Caco-2 (cell line): ENCODE measurements around the gene CCDC134. TPM values are rescaled to one million over a fixed set of nuclear protein-coding genes. Genes with fewer than 3 reads are reported as not detected.

Experiments used
- BruUV-seq: library from RNA; stranded (reverse); fragments of 400-500 nt; replicated peaks from 2 replicates; lab custom pipeline; 2021; lab: Mats Ljungman, UMichigan
- CTCF ChIA-PET: fragments of 300-600 bp; sonication (Branson Sonifier 250); formaldehyde crosslinking; loops from one replicate; lab custom pipeline; 2022; ENCODE audit warnings: antibody characterized with exemption; lab: Charles Lee
- POLR2A ChIA-PET: fragments of 300-600 bp; sonication (Branson Sonifier 250); formaldehyde crosslinking; loops from one replicate; lab custom pipeline; 2022; ENCODE audit warnings: antibody characterized with exemption; lab: Charles Lee
- DNase-seq, 2 experiments: peaks; one replicate each; pipeline versions ENCODE4 v3.0.0 to v3.0.0-alpha.2; 2020 to 2022
- H3K27me3 ChIP-seq: replicated peaks from 2 replicates; pipeline ENCODE4 v1.6.0; 2011; ENCODE audit warnings: low read length; ENCODE audit not compliant: control insufficient read depth, insufficient read depth
- H3K36me3 ChIP-seq: 2 replicates; pipeline ENCODE4 v1.5.1; 2011; ENCODE audit warnings: low read length; ENCODE audit not compliant: control insufficient read depth, insufficient read depth
- H3K4me1 ChIP-seq: fragments of 250-450 bp; sonication (Bioruptor Pico); 2 replicates; pipeline ENCODE4 v1.5.1; 2020; ENCODE audit warnings: mild to moderate bottlenecking
- H3K4me3 ChIP-seq: 2 replicates; pipeline ENCODE4 v1.5.1; 2011; ENCODE audit warnings: low read depth, mild to moderate bottlenecking, control low read depth, low read length
- H3K9me3 ChIP-seq: fragments of 250-450 bp; sonication (Bioruptor Pico); 2 replicates; pipeline ENCODE4 v1.5.1; 2020; ENCODE audit warnings: mild to moderate bottlenecking, moderate library complexity
- H3K27ac Mint-ChIP-seq: one replicate; pipeline ENCODE4 v1.8.0; 2022; ENCODE audit warnings: mixed read lengths; ENCODE audit not compliant: unreplicated experiment
- H3K27me3 Mint-ChIP-seq: one replicate; pipeline ENCODE4 v1.8.0; 2022; ENCODE audit warnings: mixed read lengths; ENCODE audit not compliant: insufficient read depth, unreplicated experiment
- H3K36me3 Mint-ChIP-seq: one replicate; pipeline ENCODE4 v1.8.0; 2022; ENCODE audit warnings: mild to moderate bottlenecking, mixed read lengths; ENCODE audit not compliant: insufficient read depth, unreplicated experiment
- H3K4me1 Mint-ChIP-seq: one replicate; pipeline ENCODE4 v1.8.0; 2022; ENCODE audit warnings: low read depth, mixed read lengths; ENCODE audit not compliant: unreplicated experiment
- H3K4me3 Mint-ChIP-seq: one replicate; pipeline ENCODE4 v1.8.0; 2022; ENCODE audit warnings: mild to moderate bottlenecking, moderate library complexity, mixed read lengths; ENCODE audit not compliant: unreplicated experiment
- H3K9me3 Mint-ChIP-seq: one replicate; pipeline ENCODE4 v1.8.0; 2022; ENCODE audit warnings: mixed read lengths; ENCODE audit not compliant: unreplicated experiment
- CTCF ChIP-seq, 2 experiments: fragments of 200-600 bp in 1 of 2; IDR thresholded peaks; 1 replicate in 1 of 2; 2 replicates in 1 of 2; pipeline versions ENCODE4 v1.5.1 to v1.8.0; 2011 to 2022; ENCODE audit warnings: antibody characterized with exemption in 1 of 2, control low read depth in 1 of 2, inconsistent platforms in 1 of 2, low read depth in 1 of 2, low read length in 1 of 2, mild to moderate bottlenecking in 1 of 2, moderate library complexity in 1 of 2; ENCODE audit not compliant: insufficient read depth in 1 of 2, severe bottlenecking in 1 of 2, unreplicated experiment in 1 of 2
- intact Hi-C: fragments of 100-400 bp; cut with micrococcal nuclease; formaldehyde crosslinking; loops from one replicate; pipeline ENCODE4 v1.10.0; 2022; ENCODE audit not compliant: unreplicated experiment
- total RNA-seq: library from RNA; stranded (reverse); gene quantifications from 2 replicates; pipeline ENCODE4 v1.2.3, GENCODE V29; 2022

CCDC134 gene
- total RNA-seq, 1 experiment from 2014 or later, result 24.8 TPM

DNA sequence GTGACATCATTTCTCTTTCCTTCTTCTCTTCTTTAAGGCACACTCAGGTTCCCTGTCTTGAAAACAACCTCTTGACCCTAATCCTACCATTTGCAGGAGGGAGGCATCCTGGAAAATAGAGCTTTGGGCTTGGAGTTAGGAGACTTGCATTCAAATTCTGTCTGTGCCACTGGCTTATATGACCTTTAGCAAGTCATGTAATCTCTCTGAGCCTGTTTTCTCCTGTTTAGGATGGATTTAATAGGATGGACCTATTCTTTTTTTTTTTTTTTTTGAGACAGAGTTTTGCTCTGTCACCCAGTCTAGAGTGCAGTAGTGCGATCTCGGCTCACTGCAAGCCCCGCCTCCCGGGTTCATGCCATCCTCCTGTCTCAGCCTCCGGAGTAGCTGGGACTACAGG, 25.1 kb upstream of the CCDC134 start:
- Mint-ChIP-seq H3K36me3 (no peaks in the 10 kb centered on the region), H3K27me3 (no peaks in the 10 kb centered on the region), H3K9me3 (no peaks in the 10 kb centered on the region), H3K4me3 (no peak overlapping the region), H3K4me1 (peaks cover 15% of the 10 kb centered on the region), H3K27ac (peak overlapping the region; percentile 49)
- no peak overlapping the region for H3K4me3 ChIP-seq
- intact Hi-C loops, result no loop called here
- CTCF ChIA-PET, result interaction anchor here (0.7 kb wide), 1 partner anchor 78 kb away, joined by 3 read pairs; no protein-coding TSS in a partner anchor
- no TSS peak for BruUV-seq
- TF ChIP-seq CTCF (IDR thresholded peaks at IDR 0.05; ENCODE audit: insufficient read depth in 1 of 2, low read depth in 1 of 2, low read length in 1 of 2, severe bottlenecking in 1 of 2, unreplicated experiment in 1 of 2), result no peak
- no peaks in the 10 kb centered on the region for H3K9me3 ChIP-seq
- POLR2A ChIA-PET, result no interaction called here
- H3K36me3 ChIP-seq, result no peaks in the 10 kb centered on the region
- no peak for DNase-seq
- H3K27me3 ChIP-seq, result no peaks in the 10 kb centered on the region
- peaks cover 22% of the 10 kb centered on the region for H3K4me1 ChIP-seq

DNA sequence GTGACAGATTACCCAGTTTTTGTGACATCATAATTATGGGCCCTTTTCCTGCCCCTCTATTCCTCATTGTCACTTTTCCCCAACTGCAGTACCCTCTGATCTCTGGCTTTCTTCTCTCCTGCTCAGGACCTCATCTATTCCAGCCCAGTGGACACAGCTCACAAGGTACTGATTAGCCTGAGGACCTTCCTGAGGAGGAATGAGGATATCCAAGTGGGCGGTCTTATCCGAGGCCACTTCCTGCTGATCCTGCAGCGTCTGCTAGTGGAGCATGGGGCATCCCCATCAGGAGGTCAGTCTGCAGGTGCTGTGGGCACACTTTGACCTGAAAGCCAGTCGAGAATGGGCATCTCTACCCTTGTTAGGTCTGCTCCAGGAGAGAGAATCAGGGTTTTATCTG, 24.5 kb upstream of the CCDC134 start:
- Histone ChIP-seq H3K4me3 (no peak overlapping the region), H3K4me1 (peaks cover 22% of the 10 kb centered on the region), H3K27me3 (no peaks in the 10 kb centered on the region), H3K9me3 (no peaks in the 10 kb centered on the region), H3K36me3 (no peaks in the 10 kb centered on the region)
- H3K27me3 Mint-ChIP-seq, result no peaks in the 10 kb centered on the region
- no peaks in the 10 kb centered on the region for H3K9me3 Mint-ChIP-seq
- POLR2A ChIA-PET, result no interaction called here
- intact Hi-C loops, result no loop called here
- no peak for TF ChIP-seq CTCF (IDR thresholded peaks at IDR 0.05; ENCODE audit: insufficient read depth in 1 of 2, low read depth in 1 of 2, low read length in 1 of 2, severe bottlenecking in 1 of 2, unreplicated experiment in 1 of 2)
- H3K4me3 Mint-ChIP-seq, result no peak overlapping the region
- CTCF ChIA-PET, result interaction anchor here (0.6 kb wide), 1 partner anchor 207 kb away, joined by 3 read pairs; no protein-coding TSS in a partner anchor
- DNase-seq, result no peak
- peaks cover 18% of the 10 kb centered on the region for H3K4me1 Mint-ChIP-seq
- no peak overlapping the region for H3K27ac Mint-ChIP-seq
- H3K36me3 Mint-ChIP-seq, result no peaks in the 10 kb centered on the region
- no TSS peak for BruUV-seq

- Mint-ChIP-seq H3K9me3 (no peaks in the 10 kb centered on the region), H3K36me3 (no peaks in the 10 kb centered on the region), H3K27ac (no peak overlapping the region), H3K4me3 (no peak overlapping the region), H3K4me1 (peaks cover 18% of the 10 kb centered on the region), H3K27me3 (no peaks in the 10 kb centered on the region)
- H3K4me3 ChIP-seq, result no peak overlapping the region
- ChIA-PET CTCF (interaction anchor here (0.6 to 0.7 kb wide), 2 partner anchors 164 to 207 kb away, joined by 3 to 4 read pairs; no protein-coding TSS in a partner anchor), POLR2A (no interaction called here)
- no peaks in the 10 kb centered on the region for H3K9me3 ChIP-seq
- no peaks in the 10 kb centered on the region for H3K27me3 ChIP-seq
- H3K4me1 ChIP-seq, result peaks cover 22% of the 10 kb centered on the region
- no peak for TF ChIP-seq CTCF (IDR thresholded peaks at IDR 0.05; ENCODE audit: insufficient read depth in 1 of 2, low read depth in 1 of 2, low read length in 1 of 2, severe bottlenecking in 1 of 2, unreplicated experiment in 1 of 2)
- no peaks in the 10 kb centered on the region for H3K36me3 ChIP-seq
- no peak for DNase-seq
- BruUV-seq, result no TSS peak
- intact Hi-C loops, result no loop called here
These were observed 24.1 kb upstream of the CCDC134 start for GRCh38 chr22:41776381-41776780.
